Activated T-cell treated with anti-CD3 and anti-CD28 coated beads, Interleukin-2, amount 50 U/mL, for 72 hours (primary cell): ENCODE data around the gene LPA. TPM values are rescaled to one million over a fixed set of nuclear protein-coding genes. Genes with fewer than 3 reads are reported as not detected.
"Not testable (repeated sequence)": the region's sequence is repeated elsewhere in the genome, so short reads cannot be mapped to it uniquely, and the experiment has no call there.

Experiments used
- ATAC-seq, 2 donors: fragments of 150-1000 bp; cut with Tn5 transposase; replicated peaks in 1 of 2; 2 replicates each; pipeline ENCODE4 v1.10.0; 2021; ENCODE audit warnings: moderate library complexity in 2 of 2, mild to moderate bottlenecking in 1 of 2
- DNase-seq, 2 donors: peaks; one replicate each; pipeline ENCODE4 v3.0.0; 2021 to 2022; ENCODE audit warnings: mixed read lengths in 1 of 2
- H3K27ac Mint-ChIP-seq: one replicate; pipeline ENCODE4 v1.8.0; 2022; ENCODE audit warnings: mild to moderate bottlenecking, moderate library complexity, mixed read lengths
- H3K27me3 Mint-ChIP-seq: one replicate; pipeline ENCODE4 v1.8.0; 2022; ENCODE audit warnings: low read depth, mixed read lengths
- H3K36me3 Mint-ChIP-seq, 2 donors: one replicate each; pipeline ENCODE4 v1.8.0; 2022; ENCODE audit warnings: mixed read lengths in 2 of 2, mild to moderate bottlenecking in 1 of 2; ENCODE audit not compliant: insufficient read depth in 2 of 2
- H3K4me1 Mint-ChIP-seq: one replicate; pipeline ENCODE4 v1.8.0; 2022; ENCODE audit warnings: low read depth, mixed read lengths
- H3K4me3 Mint-ChIP-seq, 2 donors: one replicate each; pipeline ENCODE4 v1.8.0; 2022; ENCODE audit warnings: mild to moderate bottlenecking in 2 of 2, mixed read lengths in 2 of 2, moderate library complexity in 2 of 2
- H3K9me3 Mint-ChIP-seq, 2 donors: one replicate each; pipeline ENCODE4 v1.8.0; 2022; ENCODE audit warnings: mixed read lengths in 2 of 2
- total RNA-seq, 2 donors: library from RNA; stranded (reverse); gene quantifications; one replicate each; pipeline ENCODE4 v1.2.3, GENCODE V29; 2022

The LPA gene, protein sequence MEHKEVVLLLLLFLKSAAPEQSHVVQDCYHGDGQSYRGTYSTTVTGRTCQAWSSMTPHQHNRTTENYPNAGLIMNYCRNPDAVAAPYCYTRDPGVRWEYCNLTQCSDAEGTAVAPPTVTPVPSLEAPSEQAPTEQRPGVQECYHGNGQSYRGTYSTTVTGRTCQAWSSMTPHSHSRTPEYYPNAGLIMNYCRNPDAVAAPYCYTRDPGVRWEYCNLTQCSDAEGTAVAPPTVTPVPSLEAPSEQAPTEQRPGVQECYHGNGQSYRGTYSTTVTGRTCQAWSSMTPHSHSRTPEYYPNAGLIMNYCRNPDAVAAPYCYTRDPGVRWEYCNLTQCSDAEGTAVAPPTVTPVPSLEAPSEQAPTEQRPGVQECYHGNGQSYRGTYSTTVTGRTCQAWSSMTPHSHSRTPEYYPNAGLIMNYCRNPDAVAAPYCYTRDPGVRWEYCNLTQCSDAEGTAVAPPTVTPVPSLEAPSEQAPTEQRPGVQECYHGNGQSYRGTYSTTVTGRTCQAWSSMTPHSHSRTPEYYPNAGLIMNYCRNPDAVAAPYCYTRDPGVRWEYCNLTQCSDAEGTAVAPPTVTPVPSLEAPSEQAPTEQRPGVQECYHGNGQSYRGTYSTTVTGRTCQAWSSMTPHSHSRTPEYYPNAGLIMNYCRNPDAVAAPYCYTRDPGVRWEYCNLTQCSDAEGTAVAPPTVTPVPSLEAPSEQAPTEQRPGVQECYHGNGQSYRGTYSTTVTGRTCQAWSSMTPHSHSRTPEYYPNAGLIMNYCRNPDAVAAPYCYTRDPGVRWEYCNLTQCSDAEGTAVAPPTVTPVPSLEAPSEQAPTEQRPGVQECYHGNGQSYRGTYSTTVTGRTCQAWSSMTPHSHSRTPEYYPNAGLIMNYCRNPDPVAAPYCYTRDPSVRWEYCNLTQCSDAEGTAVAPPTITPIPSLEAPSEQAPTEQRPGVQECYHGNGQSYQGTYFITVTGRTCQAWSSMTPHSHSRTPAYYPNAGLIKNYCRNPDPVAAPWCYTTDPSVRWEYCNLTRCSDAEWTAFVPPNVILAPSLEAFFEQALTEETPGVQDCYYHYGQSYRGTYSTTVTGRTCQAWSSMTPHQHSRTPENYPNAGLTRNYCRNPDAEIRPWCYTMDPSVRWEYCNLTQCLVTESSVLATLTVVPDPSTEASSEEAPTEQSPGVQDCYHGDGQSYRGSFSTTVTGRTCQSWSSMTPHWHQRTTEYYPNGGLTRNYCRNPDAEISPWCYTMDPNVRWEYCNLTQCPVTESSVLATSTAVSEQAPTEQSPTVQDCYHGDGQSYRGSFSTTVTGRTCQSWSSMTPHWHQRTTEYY (N-terminal part only)
- total RNA-seq = not detected

DNA sequence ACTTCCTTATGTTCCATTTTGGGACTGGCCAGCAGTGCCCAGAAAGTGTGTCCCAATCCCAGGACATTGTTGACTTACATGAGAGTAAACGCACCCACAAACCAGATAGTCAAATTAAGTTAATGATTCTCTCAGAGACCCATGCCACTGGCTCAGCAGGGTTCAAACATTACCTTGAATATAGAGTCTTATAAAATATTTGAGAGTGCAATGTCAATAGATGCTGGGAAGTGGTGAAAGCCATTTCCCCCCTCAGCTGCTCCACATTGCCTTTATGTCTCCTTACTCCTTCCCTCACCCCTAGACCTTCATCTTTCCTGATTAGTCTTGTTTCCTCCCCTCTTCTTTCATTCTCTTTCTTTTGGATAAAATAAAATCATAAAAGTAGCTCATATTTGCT is at the start of gene LPA:
TSS of gene LPA (minus strand) at position 78 of the 400 bp plus-strand sequence. CDS start at position 17, 61 bp downstream.
- peaks cover 21% of the 10 kb centered on the region for H3K27me3 Mint-ChIP-seq
- not testable (repeated sequence) for H3K4me3 Mint-ChIP-seq, H3K36me3 Mint-ChIP-seq, H3K9me3 Mint-ChIP-seq, DNase-seq, H3K27ac Mint-ChIP-seq, ATAC-seq, H3K4me1 Mint-ChIP-seq

DNA sequence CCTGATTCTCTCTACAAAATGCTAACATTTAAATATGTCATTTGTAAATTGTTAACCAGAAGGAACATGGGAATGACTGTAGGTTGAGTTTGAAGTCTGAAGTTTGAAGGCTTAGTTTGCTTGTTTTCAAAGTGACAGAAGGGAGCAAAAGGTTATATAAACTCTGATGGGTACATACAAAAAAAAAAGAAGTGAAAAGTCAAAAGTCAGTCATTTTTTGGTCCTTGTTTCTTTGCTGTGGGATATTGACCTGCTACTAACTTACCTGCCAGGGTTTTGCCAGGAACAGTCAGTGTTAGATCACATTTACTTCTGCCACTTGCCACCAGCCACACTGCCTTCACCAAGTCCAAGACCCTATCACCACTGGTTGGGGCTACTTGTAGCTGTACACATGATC is 44.9 kb upstream of the LPA start:
- H3K9me3 Mint-ChIP-seq, ATAC-seq, H3K4me3 Mint-ChIP-seq, DNase-seq, H3K27ac Mint-ChIP-seq, H3K36me3 Mint-ChIP-seq, H3K27me3 Mint-ChIP-seq, H3K4me1 Mint-ChIP-seq: not testable (repeated sequence)

DNA sequence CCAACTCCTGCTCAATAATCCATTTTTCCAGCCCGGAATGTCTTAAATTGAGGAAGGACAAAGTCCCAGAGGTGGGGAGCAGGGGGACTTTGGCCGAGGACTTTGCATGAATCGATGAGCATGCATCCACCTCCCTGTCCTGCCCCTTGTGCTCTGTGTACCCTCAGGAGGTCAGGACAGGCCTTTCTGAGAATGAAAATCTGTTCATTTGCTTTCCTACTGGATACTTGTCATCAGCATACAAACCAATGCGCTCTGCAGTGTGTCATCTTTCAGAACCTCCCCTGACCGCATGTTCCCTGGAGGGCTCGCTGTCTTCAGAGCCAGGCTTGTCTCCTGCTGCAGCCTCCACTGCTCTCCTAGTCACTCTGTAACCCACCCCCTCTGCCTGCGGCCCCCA is 40.6 kb upstream of the LPA start:
- not testable (repeated sequence) for ATAC-seq, H3K36me3 Mint-ChIP-seq, H3K4me1 Mint-ChIP-seq, H3K4me3 Mint-ChIP-seq, H3K27ac Mint-ChIP-seq, H3K27me3 Mint-ChIP-seq, H3K9me3 Mint-ChIP-seq, DNase-seq

DNA sequence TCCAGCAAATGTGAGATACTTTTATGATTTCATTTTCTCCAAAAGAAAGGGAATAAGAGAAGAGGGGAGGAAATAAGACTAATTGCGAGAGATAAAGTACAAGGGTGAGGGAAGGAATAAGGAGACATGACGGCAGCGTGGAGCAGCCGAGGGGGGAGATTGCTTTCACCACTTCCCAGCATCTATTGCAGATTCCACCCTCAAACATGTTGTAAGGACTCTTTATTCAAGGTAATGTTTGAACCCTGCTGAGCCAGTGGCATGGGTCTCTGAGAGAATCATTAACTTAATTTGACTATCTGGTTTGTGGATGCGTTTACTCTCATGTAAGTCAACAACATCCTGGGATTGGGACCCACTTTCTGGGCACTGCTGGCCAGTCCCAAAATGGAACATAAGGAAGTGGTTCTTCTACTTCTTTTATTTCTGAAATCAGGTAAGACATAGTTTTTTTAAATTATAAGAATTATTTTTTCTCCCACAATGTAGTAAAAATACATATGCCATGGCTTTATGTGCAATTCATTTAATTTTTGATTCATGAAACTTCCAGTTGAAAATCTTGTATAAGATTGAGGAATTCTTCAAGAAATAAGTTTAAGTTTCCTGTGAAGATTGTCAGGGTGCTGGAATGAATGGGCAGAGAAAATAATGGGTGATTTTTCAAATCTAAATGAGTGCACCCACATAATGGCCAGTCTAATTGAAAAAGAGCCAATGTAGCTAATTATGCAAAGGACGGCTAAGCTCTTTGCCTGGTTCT is 38.0 kb upstream of the LPA start, which contains the start of gene PLG:
TSS of gene PLG (plus strand) at position 327 of the 763 bp plus-strand sequence. CDS start at position 388, 61 bp downstream.
- not testable (repeated sequence) for DNase-seq, ATAC-seq, H3K27ac Mint-ChIP-seq, H3K36me3 Mint-ChIP-seq, H3K4me3 Mint-ChIP-seq, H3K27me3 Mint-ChIP-seq, H3K9me3 Mint-ChIP-seq, H3K4me1 Mint-ChIP-seq

DNA sequence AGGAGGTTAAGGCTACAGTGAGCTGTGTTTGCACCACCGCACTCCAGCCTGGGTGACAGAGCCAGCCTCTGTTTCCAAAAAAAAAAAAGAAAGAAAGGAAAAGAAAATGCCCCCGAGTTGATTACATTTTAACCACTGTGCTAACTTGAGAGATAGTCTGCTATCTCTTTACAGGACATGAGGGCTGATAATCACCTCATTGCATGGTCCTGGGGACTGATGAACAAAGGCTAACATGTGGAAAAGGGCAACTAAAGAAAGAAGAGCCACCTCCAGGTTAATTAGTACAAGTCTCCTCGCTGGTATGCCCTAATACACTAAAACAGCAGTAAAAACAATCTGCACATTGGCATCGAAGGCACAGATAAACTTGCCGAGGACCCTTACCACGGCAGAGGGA is 33.8 kb upstream of the LPA start:
- Mint-ChIP-seq H3K36me3 (no peaks in the 10 kb centered on the region), H3K4me3 (no peak overlapping the region), H3K27ac (no peak overlapping the region), H3K4me1 (no peaks in the 10 kb centered on the region), H3K9me3 (peaks cover 0 to 3% of the 10 kb centered on the region in 2 donors), H3K27me3 (no peaks in the 10 kb centered on the region)
- DNase-seq (no peak), ATAC-seq (no peak)

DNA sequence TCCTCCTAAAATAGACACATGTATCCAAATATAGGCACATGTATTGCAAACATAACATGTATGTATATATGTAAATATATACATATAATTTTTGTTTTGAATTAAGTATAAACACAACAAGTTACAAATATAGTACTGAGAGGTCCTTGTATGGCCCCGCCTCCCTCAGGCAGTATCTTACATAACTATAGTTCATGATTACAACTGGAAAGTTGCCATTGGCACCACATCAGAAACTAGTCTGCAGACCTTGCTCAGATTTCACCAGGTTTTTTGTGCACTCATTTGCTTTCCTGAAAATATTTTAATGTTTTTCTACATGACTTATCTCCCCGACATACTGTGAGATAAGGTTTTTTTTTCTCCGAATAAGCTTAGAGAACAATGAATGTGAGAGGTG is 32.8 kb upstream of the LPA start:
- H3K4me3 Mint-ChIP-seq, H3K36me3 Mint-ChIP-seq, H3K9me3 Mint-ChIP-seq, H3K4me1 Mint-ChIP-seq, H3K27ac Mint-ChIP-seq, H3K27me3 Mint-ChIP-seq, ATAC-seq, DNase-seq: not testable (repeated sequence)

DNA sequence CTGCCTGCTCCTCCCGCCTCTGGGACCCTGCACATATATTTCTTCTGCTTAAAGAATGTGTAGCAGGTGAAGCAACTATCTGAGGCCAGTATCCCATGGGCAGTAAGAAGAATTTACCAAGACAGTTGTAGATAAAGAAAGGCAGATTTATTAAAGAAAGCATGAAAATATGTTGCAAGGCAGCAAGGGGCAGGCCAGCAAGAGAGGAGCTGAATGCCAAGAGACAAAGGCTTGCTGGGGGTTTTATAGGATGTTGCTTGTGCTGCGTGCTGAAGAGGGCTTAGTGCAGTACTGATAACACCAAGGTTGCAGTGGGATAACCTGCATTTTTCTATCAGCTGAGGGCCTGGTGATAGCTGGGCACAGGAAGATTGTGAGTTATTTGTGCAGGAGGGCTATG is 31.5 kb upstream of the LPA start:
- ATAC-seq, H3K36me3 Mint-ChIP-seq, H3K9me3 Mint-ChIP-seq, DNase-seq, H3K4me3 Mint-ChIP-seq, H3K4me1 Mint-ChIP-seq, H3K27ac Mint-ChIP-seq, H3K27me3 Mint-ChIP-seq: not testable (repeated sequence)

DNA sequence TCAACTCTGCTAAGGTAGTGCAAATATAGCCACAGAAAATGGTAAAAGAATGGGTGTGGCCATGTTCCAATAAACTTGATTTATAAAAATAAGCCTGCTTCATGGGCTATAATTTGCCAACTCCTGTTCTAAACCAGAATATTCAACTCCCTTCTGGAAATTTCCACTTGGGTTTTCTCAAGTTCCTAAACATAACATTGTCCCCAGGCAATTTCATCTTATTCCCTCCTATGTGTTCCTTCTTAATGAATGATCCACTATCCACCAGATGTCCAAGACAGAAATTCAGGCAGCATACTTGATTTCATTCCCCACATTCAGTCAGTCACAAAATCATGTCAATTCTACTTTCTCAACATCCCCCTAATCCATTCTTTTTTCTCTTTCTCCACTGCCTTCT is 30.9 kb upstream of the LPA start:
- ATAC-seq, H3K4me3 Mint-ChIP-seq, DNase-seq, H3K9me3 Mint-ChIP-seq, H3K36me3 Mint-ChIP-seq, H3K27ac Mint-ChIP-seq, H3K27me3 Mint-ChIP-seq, H3K4me1 Mint-ChIP-seq: not testable (repeated sequence)

DNA sequence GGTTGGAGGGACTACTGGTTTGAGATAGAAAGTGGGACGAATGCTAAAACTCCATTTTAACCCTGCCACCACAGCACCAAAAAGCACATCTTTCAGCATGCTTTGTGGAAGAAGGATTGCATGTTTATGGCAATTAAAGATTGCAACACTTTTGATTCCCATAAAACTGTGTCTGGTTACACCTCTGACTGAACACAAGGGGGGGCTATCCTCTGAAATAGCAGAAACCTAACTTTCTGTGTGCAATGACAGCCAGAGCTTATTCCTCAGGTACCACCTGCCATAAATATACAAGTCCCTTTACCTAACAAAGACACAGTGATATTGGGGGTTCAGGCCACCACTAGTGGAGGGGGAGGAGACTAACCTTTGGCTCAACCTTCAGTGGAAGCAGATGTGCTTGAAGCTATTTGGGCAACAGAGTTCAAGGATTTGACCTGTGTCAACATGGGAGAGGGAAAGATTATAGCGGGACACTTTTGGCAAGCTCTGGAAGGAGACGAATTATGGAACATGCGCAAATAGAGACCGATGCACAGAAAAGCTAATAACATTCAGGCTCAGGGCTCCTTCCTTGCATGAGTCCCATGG is 28.4 kb upstream of the LPA start:
- H3K27ac Mint-ChIP-seq = no peak overlapping the region
- peaks cover 0 to 3% of the 10 kb centered on the region in 2 donors for H3K9me3 Mint-ChIP-seq
- H3K36me3 Mint-ChIP-seq = no peaks in the 10 kb centered on the region
- no peaks in the 10 kb centered on the region for H3K4me1 Mint-ChIP-seq
- DNase-seq (no peak), ATAC-seq (no peak)
- no peaks in the 10 kb centered on the region for H3K27me3 Mint-ChIP-seq
- no peak overlapping the region for H3K4me3 Mint-ChIP-seq

DNA sequence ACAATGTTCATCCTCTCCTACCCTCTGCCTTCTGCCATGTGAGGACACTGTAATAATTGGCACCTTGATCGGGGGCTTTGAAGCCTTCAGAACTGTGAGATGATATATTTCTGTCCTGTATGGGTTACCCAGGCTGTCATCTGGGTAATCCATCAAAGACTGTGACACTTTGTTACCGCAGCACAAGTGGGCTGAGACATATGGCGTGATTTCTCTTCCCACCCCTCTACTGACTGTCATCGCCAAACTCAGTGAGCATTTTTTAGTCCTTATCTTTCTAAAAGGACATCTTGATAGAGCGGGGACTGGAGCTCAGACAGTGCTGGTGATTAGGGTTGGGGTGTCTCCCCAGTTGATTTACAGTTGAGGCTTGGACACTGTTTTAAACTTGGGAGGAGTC is 27.5 kb upstream of the LPA start:
- no peaks in the 10 kb centered on the region for H3K27me3 Mint-ChIP-seq

DNA sequence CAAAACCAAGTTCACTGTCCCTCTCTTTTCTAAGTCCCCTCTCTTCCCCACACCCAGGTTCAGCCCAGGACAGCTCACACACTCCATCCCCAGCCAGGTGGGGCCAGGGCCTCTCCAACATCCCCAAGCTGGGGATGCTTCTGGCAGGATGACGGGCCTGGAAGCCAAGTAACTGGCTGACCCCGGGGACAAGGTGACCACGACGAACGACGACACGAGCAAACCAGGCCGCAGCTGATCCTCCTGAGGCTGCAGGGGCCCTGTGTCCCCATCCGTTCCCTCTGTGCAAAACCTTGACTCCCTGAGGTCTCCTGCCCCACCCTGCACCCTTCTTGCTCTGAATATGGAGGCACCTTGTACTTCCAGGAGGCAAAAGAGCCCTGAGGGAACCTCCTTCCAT is 26.4 kb upstream of the LPA start:
- Mint-ChIP-seq H3K27ac (no peak overlapping the region), H3K4me3 (no peak overlapping the region), H3K9me3 (peaks cover 0 to 3% of the 10 kb centered on the region in 2 donors), H3K4me1 (no peaks in the 10 kb centered on the region), H3K36me3 (no peaks in the 10 kb centered on the region), H3K27me3 (no peaks in the 10 kb centered on the region)
- no peak for ATAC-seq
- DNase-seq = no peak

More for the DNA sequence above, 27.5 kb upstream of the LPA start:
- Mint-ChIP-seq H3K9me3 (peaks cover 0 to 3% of the 10 kb centered on the region in 2 donors), H3K27ac (no peak overlapping the region), H3K4me3 (no peak overlapping the region), H3K36me3 (no peaks in the 10 kb centered on the region), H3K4me1 (no peaks in the 10 kb centered on the region)
- ATAC-seq = no peak
- DNase-seq = no peak
